GM21529 (cell line): ENCODE measurements around the gene DVL2.

Experiments used
- ATAC-seq: cut with Tn5 transposase; IDR thresholded peaks from one replicate; pipeline ENCODE4 v1.9.1; 2021; ENCODE audit not compliant: unreplicated experiment

The DVL2 gene

GRCh38 chr17:7234083-7234951, at the start of gene DVL2:
TSS of gene DVL2 (minus strand) at chr17:7234517. CDS start at chr17:7234262, 255 bp downstream.
- peak; percentile 54 for ATAC-seq

- ATAC-seq = no peak
These were observed 49.3 kb upstream of the DVL2 start for GRCh38 chr17:7283471-7284216.

GRCh38 chr17:7282752-7283321, 48.5 kb upstream of the DVL2 start:
- ATAC-seq = no peak

- ATAC-seq = no peak
These were observed 47.8 kb upstream of the DVL2 start for GRCh38 chr17:7281953-7282751.

GRCh38 chr17:7281074-7281952, 47.0 kb upstream of the DVL2 start, which contains the start of gene SLC2A4:
TSS of gene SLC2A4 (plus strand) at chr17:7281718. CDS start at chr17:7281935, 217 bp downstream.
- ATAC-seq = peak; percentile 80

GRCh38 chr17:7280519-7281073, 46.3 kb upstream of the DVL2 start:
- ATAC-seq = no peak

GRCh38 chr17:7279448-7279847, 45.1 kb upstream of the DVL2 start:
- no peak for ATAC-seq

GRCh38 chr17:7266784-7267183, 32.5 kb upstream of the DVL2 start:
- no peak for ATAC-seq

GRCh38 chr17:7263801-7264078, 29.4 kb upstream of the DVL2 start:
- no peak for ATAC-seq

- no peak for ATAC-seq
These were observed 28.9 kb upstream of the DVL2 start for GRCh38 chr17:7262935-7263800.

- ATAC-seq = no peak
These were observed 28.0 kb upstream of the DVL2 start, which contains the start of gene CLDN7 for GRCh38 chr17:7262192-7262934. TSS of gene CLDN7 (minus strand) at chr17:7262478. CDS start at chr17:7262043, 435 bp downstream.

GRCh38 chr17:7261379-7262191, 27.3 kb upstream of the DVL2 start:
- ATAC-seq = no peak

- ATAC-seq = no peak
These were observed 26.5 kb upstream of the DVL2 start for GRCh38 chr17:7260651-7261378.

GRCh38 chr17:7260151-7260550, 25.8 kb upstream of the DVL2 start:
- no peak for ATAC-seq

- ATAC-seq = no peak
These were observed 25.2 kb upstream of the DVL2 start for GRCh38 chr17:7259555-7259889.

GRCh38 chr17:7258731-7259554, 24.6 kb upstream of the DVL2 start:
- no peak for ATAC-seq
